Renal cortex interstitium (tissue), 15 donors: ENCODE measurements around the gene RDH8. TPM values are rescaled to one million over a fixed set of nuclear protein-coding genes. Genes with fewer than 3 reads are reported as not detected.

Source experiments
- DNase-seq, 11 donors: peaks; one replicate each; pipeline ENCODE4 v3.0.0-alpha.2; 2013; ENCODE audit warnings: low read depth in 9 of 11, low spot score in 4 of 11; ENCODE audit errors: extremely low read depth in 1 of 11
- long read RNA-seq, 16 experiments: transcript quantifications; one replicate each; lab custom pipeline, GENCODE V29; 2026
- polyA plus RNA-seq, 3 donors: library from polyadenylated mRNA; unstranded; fragments of 120-200 nt; gene quantifications; one replicate each; pipeline ENCODE4 v1.2.1, GENCODE V29; 2013; ENCODE audit not compliant: insufficient read length in 3 of 3

RDH8 gene
- polyA plus RNA-seq: under 1 TPM in 1 of 3 donors, not detected in 2; 0.27 TPM
- long read RNA-seq, donor 1: 0 reads
- long read RNA-seq, donor 2: 0 reads
- long read RNA-seq, donor 3: 0 reads
- long read RNA-seq, donor 4: 0 reads
- long read RNA-seq, donor 5: 0 reads
- long read RNA-seq, donor 6: 0 reads
- long read RNA-seq, donor 7: 0 reads
- long read RNA-seq, donor 8: 0 reads
- long read RNA-seq, donor 9: 0 reads
- long read RNA-seq, donor 10: 0 reads
- long read RNA-seq, donor 11: 0 reads
- long read RNA-seq, donor 12: 0 reads
- long read RNA-seq, donor 13: 0 reads
- long read RNA-seq, donor 14: 0 reads
- long read RNA-seq, donor 15: 0 reads
- long read RNA-seq, donor 16: 0 reads

DNA sequence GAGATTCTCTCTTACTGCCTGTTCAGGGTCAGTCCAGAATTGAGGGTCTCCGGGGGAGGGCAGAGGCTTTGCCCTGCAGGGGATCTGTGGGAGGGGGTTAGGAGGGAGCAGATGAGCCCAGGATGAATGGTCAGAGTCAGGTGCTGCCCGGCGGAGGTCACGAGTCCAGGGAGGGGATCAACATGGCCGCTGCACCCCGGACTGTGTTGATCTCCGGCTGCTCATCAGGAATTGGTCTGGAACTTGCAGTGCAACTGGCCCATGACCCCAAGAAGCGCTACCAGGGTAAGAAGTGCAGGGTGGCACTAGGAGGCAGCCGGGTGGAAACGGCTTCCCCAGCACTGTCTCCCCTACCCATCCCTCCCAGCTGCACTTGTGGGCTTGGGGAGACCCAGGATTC is at the start of gene RDH8:
Gene RDH8, plus strand, starts transcription at position 168 of the 400 bp plus-strand sequence. Its CDS starts 15 bp downstream, at position 183.
- DNase-seq: no peak

GRCh38 chr19:9966024-9966423 is 47.3 kb upstream of the RDH8 start:
- DNase-seq: no peak

DNA sequence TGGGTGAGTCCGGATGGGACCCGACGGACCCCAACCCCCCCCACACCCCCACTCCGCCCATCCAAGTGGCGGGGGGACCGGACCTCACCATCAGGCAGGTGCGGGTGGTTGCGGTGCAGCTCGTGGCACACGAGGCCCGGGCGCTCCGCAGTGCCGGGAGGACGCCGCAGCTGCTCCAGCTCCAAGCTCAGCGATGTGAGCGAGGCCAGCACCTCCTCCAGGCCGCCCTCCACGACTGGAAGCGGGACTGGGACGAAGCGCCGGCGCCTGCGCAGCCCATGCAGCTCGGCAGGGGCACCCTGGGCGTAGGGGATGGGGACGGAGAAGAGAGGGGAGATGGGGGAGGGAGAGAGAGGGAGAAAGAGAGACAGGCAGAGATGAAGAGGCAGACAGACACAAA is 46.8 kb upstream of the RDH8 start:
- no peak for DNase-seq

DNA sequence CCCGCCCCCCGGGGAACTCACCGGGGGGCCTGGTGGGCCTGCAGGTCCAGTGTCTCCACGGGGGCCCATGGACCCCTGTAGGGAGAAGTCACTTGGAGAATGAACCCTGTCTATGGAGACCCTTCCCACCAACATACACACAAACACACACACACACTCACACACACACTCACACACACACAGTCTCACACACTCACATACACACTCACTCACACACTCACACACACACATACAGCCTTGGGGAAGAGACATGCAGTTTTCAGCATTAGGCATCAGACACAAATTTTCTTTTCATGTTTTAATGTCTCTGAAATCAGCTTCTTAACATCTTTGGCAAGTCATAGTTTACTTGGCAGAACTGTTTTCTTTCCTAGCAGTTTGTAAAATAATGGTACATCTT is 46.0 kb upstream of the RDH8 start:
- no peak for DNase-seq

DNA sequence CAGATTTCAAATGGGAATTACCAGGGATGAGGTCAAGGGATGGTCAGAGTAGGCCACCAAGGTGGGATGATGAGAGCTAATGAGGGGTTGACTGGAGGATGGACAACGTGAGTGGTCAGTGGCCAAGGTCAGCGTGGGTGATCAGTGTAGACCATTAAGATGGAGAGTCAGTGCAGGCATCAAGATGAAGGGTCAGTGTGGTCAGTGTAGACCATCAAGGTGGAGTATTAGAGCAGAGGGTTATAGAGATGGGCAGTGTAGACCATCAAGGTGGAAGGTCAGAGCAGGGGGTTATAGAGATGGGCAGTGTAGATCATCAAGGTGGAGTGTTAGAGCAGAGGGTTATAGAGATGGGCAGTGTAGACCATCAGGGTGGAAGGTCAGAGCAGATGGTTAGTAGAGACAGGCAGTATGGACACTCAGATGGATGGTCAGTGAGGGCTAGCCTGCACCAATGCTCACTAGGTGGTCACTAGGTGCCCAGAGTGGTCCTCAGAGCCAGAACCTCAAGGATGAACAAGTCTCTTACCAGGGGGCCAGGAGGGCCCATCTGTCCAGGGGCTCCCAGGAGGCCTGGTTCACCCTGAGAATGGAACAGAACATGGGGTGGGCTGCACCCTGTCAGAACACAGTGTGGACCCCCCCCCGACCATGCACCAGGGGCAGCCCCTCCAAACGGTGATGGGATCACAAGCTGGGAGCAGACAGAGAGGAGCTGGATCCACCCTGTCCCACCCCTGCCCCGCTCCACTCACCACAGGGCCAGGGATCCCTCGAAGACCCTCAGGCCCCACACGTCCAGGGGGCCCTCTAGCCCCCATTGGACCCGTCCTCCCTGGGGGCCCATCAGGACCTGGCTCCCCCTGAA is 44.2 kb upstream of the RDH8 start:
- no peak for DNase-seq

GRCh38 chr19:9969688-9969975 is 43.7 kb upstream of the RDH8 start:
- DNase-seq: no peak

- no peak for DNase-seq
These were observed 42.8 kb upstream of the RDH8 start for GRCh38 chr19:9970481-9970880.

DNA sequence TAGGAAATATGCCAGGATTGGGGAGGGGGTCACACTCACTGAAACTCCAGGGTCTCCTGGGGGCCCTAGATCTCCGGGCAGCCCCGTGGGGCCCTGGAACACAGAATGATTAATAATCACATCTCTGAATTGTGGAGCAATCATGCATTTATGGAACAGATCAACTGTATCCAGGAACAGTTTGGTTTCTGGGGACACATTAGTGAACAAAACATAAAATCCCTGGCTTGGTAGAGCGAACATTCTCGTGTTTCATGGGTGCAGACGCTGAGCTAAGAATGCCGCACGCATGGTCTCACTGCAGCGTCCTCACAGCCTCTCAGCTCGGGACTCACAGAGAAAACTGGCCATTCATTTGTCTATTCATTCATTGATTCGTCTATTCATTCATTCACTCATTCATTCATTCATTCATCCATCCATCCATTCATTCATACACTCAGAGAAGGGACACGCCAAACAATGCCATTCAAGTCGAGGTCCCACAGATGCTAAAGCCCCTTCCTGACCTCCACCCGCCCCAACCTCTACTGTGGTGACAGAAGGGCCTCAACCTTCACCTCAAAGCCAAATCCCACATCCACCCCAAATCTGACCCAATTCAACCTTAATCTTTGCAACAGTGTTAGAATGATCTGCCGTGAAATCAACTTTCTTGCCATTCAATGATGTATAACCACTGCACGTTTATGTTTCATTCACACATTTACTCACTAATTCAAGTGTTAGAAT is 42.0 kb upstream of the RDH8 start:
- DNase-seq: no peak

- no peak for DNase-seq
These were observed 41.2 kb upstream of the RDH8 start for GRCh38 chr19:9972103-9972502.

DNA sequence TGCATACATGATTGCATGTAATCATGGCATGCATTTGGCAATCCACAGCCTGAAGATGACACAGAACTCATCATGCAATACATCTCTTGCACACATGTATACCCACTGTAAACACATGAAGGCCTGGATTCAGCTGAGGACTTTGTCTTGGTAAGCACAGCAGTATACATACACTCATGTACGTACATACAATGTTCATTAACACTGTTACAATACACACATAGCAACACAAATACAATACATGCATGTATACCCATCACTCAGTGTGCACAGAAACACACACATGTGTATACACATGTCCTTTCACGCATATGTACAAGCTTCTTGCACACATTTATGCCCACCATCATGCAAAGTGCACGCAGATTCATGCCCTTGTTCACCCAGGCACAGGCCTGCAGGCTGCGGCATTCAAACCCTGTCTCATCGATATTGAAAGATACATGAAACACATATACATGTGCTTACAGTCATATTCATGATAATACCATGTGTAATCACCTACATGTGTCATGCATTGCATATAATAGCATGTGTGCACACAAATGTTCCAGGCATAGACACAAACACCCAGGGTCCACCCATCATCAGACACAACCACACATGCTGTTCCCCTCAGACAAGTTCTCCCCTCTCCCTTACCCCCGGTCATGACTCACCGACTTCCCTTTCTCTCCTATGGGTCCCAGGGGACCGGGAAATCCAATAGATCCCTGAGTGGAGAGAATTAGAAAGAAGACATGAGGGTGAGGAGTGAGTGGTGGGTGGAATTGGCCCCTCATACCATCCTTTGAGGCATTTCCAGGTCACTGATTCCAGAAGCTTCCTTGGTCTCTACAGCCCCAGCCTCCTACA is 31.6 kb upstream of the RDH8 start:
- DNase-seq: no peak

DNA sequence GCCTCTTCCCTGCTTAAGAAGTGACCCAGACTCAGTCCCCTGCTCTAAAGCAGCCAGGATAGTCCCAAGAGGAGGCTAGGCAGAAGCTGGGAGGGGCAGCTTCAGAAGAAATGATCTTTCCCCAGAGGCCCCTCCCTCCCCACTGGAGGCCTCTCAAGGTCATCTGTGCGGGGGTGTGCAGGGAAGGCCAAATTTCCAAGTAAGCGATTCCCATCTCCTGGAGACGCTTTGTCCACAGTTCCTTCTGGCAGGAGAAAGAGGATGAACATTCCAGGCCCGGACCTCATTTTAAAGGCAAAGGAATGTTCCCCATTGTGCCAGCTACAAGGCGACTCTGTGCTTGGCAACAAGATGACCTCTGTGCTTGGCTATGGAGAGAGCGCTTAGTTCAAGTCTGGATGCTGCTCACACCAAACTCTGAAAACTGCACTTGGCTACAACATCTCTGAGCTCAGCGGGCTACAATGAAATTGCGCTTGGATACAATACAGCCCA is 26.4 kb upstream of the RDH8 start:
- no peak for DNase-seq

GRCh38 chr19:9989504-9989903 is 23.8 kb upstream of the RDH8 start:
- no peak for DNase-seq

DNA sequence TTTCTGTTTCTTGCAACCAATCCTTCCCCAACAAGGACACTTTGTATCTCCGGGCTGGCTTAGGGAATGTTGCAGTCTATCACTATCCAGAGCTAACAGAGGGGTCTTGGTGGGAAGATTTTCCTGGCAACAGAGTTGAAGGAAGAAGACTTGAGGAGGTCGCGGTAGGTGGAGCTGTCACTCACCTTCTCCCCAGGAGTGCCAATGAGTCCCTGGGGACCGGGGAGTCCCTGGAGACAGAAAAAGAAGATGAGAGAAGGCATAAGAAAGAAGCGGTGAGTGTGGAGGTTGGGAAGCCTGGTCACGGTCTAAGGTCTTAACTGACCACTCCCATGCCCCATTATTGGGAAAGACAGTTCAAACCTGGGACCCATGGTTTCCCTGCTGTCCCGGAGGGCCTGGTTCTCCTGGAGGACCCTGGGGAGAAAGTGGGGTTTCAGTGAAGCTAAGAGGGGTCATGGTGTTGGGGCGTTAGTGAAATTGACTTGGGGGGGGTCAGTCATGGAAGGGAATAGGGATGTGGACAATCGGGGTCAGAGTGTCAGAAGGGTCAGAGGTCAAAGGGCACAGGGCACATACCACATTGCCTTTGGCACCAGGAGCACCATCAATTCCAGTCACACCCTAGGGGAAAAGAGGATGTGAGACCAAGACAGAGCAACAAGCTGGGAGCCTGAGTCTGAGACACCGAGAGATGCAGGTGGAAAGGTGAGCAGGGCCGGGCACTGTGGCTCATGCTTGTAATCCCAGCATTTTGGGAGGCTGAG is 21.7 kb upstream of the RDH8 start:
- DNase-seq: no peak

DNA sequence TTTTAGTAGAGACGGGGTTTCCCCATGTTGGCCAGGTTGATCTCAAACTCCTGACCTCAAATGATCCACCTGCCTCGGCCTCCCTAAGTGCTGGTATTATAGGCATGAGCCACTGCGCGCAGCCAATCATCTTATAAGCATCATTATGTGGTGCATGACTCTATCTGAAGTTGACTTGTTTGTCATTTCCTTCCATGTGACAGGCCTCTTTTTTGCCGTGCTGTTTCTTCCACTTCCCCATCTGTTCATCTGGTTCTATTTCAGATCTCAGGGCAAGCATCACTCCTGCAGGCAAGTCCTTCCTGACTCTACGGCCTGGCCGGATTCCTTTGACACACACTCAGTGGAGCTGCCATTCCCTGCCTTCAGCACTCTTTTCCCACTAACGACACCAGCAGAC is 18.2 kb upstream of the RDH8 start:
- no peak for DNase-seq

- no peak for DNase-seq
These were observed 17.3 kb upstream of the RDH8 start for GRCh38 chr19:9995999-9996398.

- no peak for DNase-seq
These were observed 16.7 kb upstream of the RDH8 start for GRCh38 chr19:9996541-9996940.

GRCh38 chr19:10000171-10000826 is 13.0 kb upstream of the RDH8 start:
- DNase-seq: peak in 10 of 11 donors; percentile 35 to 60 (median 44)

DNA sequence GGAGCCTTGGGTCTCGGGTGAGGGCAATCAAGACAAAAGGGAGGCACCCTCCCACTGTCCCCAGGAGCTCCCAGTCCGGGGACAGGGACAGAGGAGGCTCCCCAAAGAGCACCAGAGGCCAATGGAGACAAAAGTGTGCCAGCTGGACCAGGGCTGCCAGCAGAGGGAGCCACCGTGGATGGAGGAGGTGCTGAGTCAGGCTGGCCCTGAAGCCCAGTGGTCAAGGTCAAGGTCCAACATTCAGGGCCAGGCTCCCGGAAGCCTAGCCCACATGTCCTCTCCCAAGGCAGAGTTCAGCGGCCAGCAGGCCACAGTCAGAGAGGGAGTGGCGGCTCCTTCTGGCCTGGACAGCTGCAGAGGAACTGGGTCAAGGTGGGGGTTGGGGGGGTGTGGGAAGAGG is 11.4 kb upstream of the RDH8 start:
- no peak for DNase-seq
